ENCODE measurements around the gene ATP6V1G3.

Gene ATP6V1G3

GRCh38 chr1:198575798-198576641 lies 35.5 kb upstream of the ATP6V1G3 start (continued):
- TF ChIP-seq POU6F1 (CRISPR knock-in tag; IDR thresholded peaks at IDR 0.05; ENCODE audit: borderline replicate concordance, low read depth) (no peak), ZC3H10 (CRISPR knock-in tag; IDR thresholded peaks at IDR 0.05) (no peak)

GRCh38 chr1:198575292-198575691 lies 34.8 kb upstream of the ATP6V1G3 start:
- no peak for ATAC-seq
- no peak for TF ChIP-seq ISL1 (CRISPR knock-in tag; IDR thresholded peaks at IDR 0.05)

- ATAC-seq, result no peak
- TF ChIP-seq CSRNP3 (CRISPR knock-in tag; IDR thresholded peaks at IDR 0.05) (no peak), TCF4 (CRISPR knock-in tag; IDR thresholded peaks at IDR 0.05; ENCODE audit: borderline replicate concordance) (no peak), ZFP30 (CRISPR knock-in tag; IDR thresholded peaks at IDR 0.05) (no peak), PATZ1 (CRISPR knock-in tag; IDR thresholded peaks at IDR 0.05; ENCODE audit: borderline replicate concordance) (no peak), CREB5 (CRISPR knock-in tag; IDR thresholded peaks at IDR 0.05; ENCODE audit: low read depth) (no peak), SNAI2 (CRISPR knock-in tag; IDR thresholded peaks at IDR 0.05) (no peak), RARB (CRISPR knock-in tag; IDR thresholded peaks at IDR 0.05) (no peak), CSDC2 (CRISPR knock-in tag; IDR thresholded peaks at IDR 0.05) (no peak), ZFP3 (CRISPR knock-in tag; IDR thresholded peaks at IDR 0.05) (no peak), OSR1 (CRISPR knock-in tag; IDR thresholded peaks at IDR 0.05) (no peak), POU6F1 (CRISPR knock-in tag; IDR thresholded peaks at IDR 0.05; ENCODE audit: borderline replicate concordance, low read depth) (no peak), PPARA (CRISPR knock-in tag; IDR thresholded peaks at IDR 0.05; ENCODE audit: borderline replicate concordance) (no peak), TOX (CRISPR knock-in tag; IDR thresholded peaks at IDR 0.05; ENCODE audit: borderline replicate concordance) (no peak), ISL1 (CRISPR knock-in tag; IDR thresholded peaks at IDR 0.05) (no peak), ARNTL (CRISPR knock-in tag; IDR thresholded peaks at IDR 0.05; ENCODE audit: borderline replicate concordance, low read depth) (no peak), ESRRG (CRISPR knock-in tag; IDR thresholded peaks at IDR 0.05) (no peak), ZNF70 (CRISPR knock-in tag; IDR thresholded peaks at IDR 0.05) (no peak)
Observed at GRCh38 chr1:198574325-198574724, 33.8 kb upstream of the ATP6V1G3 start.

- no peak for TF ChIP-seq GLIS3 (CRISPR knock-in tag; IDR thresholded peaks at IDR 0.05)
- TF ChIP-seq CREB5 (CRISPR knock-in tag; IDR thresholded peaks at IDR 0.05; ENCODE audit: low read depth), result no peak
- TF ChIP-seq RARB (CRISPR knock-in tag; IDR thresholded peaks at IDR 0.05), result no peak
- no peak for TF ChIP-seq OSR1 (CRISPR knock-in tag; IDR thresholded peaks at IDR 0.05)
- TF ChIP-seq PPARA (CRISPR knock-in tag; IDR thresholded peaks at IDR 0.05; ENCODE audit: borderline replicate concordance), result no peak
- TF ChIP-seq PATZ1 (CRISPR knock-in tag; IDR thresholded peaks at IDR 0.05; ENCODE audit: borderline replicate concordance), result no peak
- no peak for TF ChIP-seq ESRRG (CRISPR knock-in tag; IDR thresholded peaks at IDR 0.05)
- no peak for TF ChIP-seq CSRNP3 (CRISPR knock-in tag; IDR thresholded peaks at IDR 0.05)
- no peak for TF ChIP-seq SNAI2 (CRISPR knock-in tag; IDR thresholded peaks at IDR 0.05)
- no peak for TF ChIP-seq TCF4 (CRISPR knock-in tag; IDR thresholded peaks at IDR 0.05; ENCODE audit: borderline replicate concordance)
- no peak for ATAC-seq
Observed at GRCh38 chr1:198564716-198565115, 24.2 kb upstream of the ATP6V1G3 start.
